Right kidney (tissue), 1 donor: Measurements from ENCODE around the gene SLC30A5.
"Not testable (repeated sequence)": the region's sequence is repeated elsewhere in the genome, so short reads cannot be mapped to it uniquely, and the experiment has no call there.

ENCODE experiments used
- DNase-seq: peaks from one replicate; pipeline ENCODE4 v3.0.0-alpha.2; 2016

Gene SLC30A5

DNA sequence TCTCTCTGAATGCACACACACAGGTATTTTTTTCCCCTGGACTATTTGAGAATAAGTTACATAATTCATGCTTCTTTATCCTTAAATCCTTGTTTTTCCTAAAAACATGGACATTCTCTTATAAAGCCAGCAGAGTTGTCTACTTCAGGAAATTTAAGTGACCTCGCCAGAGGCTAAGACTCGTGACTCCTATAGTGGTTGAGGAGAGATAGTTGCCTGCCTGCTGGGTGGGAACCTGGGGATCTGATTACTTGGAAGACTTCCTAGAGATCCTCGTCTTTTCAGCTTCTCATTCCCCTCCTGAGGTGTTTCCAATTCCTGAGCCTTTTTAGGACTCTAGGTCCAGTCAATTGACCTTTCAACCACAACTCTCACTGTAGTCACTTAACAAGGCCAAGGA is 5.5 kb downstream of the SLC30A5 start:
- no peak for DNase-seq

- DNase-seq, result no peak
Observed at GRCh38 chr5:69103521-69103920, 9.7 kb downstream of the SLC30A5 start.

- no peak for DNase-seq
Observed at GRCh38 chr5:69105996-69106906, 12.4 kb downstream of the SLC30A5 start.

- DNase-seq, result not testable (repeated sequence)
Observed at GRCh38 chr5:69108367-69108766, 14.6 kb downstream of the SLC30A5 start.

GRCh38 chr5:69113851-69114250 is 20.0 kb downstream of the SLC30A5 start:
- DNase-seq, result no peak

GRCh38 chr5:69115526-69115925 is 21.7 kb downstream of the SLC30A5 start:
- no peak for DNase-seq

- DNase-seq, result no peak
Observed at GRCh38 chr5:69129413-69129812, 35.6 kb downstream of the SLC30A5 start.

DNA sequence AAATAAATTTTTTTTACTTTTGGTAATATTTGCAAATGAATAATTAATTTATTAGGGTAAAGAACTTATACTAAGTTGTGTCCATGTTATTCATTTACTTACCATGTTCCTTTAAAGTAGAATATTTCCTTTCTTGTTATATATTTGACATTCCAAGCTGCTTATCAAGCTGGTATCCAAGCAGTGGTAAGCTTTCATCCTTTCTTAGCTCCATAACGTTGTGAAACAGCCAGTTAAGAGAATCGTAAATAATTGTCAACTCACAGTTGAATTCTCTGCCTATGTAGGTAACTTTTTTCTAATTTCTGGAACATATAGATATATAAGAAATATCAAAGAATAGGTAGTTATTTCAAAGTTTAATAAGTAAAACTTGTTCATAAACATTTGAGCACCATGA is 36.4 kb downstream of the SLC30A5 start:
- DNase-seq, result no peak

DNA sequence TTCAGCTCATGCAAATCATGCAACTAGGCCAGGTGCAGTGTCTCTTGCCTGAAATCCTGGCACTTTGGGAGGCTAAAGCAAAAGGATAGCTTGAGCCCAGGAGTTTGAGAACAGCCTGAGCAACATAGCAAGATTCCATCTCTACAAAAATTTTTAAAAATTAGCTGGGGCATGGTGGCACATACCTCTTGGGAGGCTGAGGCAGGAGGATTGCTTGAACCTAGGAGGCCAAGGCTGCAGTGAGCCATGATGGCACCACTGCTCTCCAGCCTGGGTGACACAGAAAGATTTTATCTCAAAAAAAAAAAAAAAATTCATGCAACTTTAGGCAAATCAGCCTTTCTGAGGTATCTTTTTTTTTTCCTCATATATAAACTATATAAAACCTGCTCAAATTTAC is 37.5 kb downstream of the SLC30A5 start:
- DNase-seq, result no peak

GRCh38 chr5:69134126-69134525 is 40.3 kb downstream of the SLC30A5 start:
- no peak for DNase-seq

- no peak for DNase-seq
Observed at GRCh38 chr5:69136293-69136692, 42.5 kb downstream of the SLC30A5 start.

- DNase-seq, result not testable (repeated sequence)
Observed at GRCh38 chr5:69137208-69137607, 43.4 kb downstream of the SLC30A5 start.

- DNase-seq, result no peak
Observed at GRCh38 chr5:69137807-69138206, 44.0 kb downstream of the SLC30A5 start.

DNA sequence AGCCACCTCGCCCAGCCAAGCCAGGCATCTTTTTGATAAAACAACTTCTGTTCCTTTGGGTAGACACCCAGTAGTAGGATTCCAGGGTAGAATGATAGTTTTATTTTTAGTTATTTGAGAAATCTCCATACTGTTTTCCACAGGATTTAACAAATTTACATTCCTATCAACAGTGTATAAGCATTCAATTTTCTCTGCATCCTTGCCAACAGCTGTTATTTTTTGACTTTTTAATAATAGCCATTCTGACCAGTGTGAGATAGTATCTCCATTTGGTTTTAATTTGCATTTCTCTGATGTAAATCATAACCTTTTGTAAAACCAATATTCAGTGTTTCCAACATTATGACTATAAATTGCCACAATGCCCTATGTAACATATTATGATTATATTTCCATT is 45.0 kb downstream of the SLC30A5 start:
- DNase-seq, result no peak

GRCh38 chr5:69140239-69140638 is 46.4 kb downstream of the SLC30A5 start:
- not testable (repeated sequence) for DNase-seq

DNA sequence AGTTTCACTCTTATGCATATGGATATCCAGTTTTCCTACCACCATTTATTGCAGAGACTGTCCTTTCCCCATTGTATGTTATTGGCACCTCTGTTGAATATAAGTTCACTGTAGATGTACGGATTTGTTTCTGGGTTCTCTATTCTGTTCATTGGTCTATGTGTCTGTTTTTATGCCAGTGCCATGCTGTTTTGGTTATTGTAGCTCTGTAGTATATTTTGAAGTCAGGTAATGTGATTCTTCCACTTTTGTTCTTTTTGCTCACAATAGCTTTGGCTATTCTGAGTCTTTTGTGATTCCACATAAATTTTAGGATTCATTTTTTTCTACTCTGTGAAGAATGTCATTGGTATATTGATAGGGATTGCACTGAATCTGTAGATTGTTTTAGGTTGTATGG is 47.0 kb downstream of the SLC30A5 start:
- DNase-seq, result no peak

DNA sequence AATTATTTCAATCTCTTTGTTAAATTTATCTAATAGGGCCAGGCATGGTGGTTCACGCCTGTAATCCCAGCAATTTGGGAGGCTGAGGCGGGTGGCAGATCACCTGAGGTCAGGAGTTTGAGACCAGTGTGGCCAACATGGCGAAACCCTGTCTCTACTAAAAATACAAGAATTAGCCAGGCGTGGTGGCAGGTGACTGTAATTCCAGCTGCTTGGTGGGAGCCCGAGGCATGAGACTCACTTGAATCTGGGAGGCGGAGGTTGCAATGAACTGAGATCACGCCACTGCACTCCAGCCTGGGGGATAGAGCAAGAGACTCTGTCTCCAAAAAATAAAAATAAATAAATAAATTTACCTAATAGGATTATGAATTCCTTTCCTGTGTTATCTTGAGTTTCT is 54.8 kb downstream of the SLC30A5 start:
- not testable (repeated sequence) for DNase-seq

DNA sequence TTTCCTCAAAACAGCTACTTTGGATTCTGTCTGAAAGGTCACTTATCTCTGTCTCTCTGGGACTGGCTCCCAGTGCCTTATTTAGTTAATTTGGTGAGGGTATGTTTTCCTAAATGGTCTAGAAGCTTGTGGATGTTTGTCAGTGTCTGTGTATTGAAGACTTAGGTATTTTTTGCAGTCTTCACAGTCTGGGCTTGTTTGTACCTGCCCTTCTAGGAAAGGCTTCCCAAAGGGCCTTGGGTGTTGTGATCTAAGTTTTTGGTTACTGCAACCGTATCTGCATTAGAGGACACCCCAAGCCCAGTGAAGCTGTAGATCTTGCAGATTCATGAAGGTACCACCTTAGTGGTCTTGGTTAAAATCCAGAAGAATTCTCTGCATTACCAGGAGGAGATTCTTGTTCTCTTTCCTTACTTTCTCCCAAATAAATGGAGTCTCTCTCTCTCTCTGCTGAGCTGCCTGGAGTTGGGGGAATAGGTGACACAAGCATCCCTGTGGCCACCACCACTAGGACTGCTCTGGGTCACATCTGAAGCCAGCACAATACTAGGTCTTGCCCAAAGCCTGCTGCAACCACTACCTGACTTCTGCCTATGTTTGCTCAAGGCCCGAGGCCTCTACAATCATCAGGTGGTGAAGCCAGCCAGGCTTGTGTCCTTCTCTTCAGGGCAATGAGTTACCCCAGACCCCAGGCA is 55.3 kb downstream of the SLC30A5 start:
- DNase-seq, result no peak

- no peak for DNase-seq
Observed at GRCh38 chr5:69149676-69150010, 55.8 kb downstream of the SLC30A5 start.

DNA sequence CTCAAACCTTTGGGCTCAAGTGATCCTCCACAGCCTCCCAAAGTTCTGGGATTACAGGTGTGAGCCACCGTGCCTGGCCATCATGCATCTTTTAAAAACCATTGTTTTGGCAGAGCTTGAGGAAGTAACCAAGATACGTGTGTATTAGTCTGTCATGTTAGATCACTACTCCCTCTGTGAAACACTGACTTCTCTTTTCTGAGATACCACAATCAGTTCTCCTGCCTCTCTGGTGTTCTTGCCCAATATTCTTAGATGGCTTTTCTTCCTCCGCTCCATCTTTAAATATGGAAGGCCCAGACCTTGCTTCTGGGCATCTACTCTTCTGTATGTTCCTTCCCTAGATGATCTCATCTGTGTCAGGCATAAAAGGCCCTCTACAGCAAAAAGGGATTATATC is 58.9 kb downstream of the SLC30A5 start:
- DNase-seq, result no peak

DNA sequence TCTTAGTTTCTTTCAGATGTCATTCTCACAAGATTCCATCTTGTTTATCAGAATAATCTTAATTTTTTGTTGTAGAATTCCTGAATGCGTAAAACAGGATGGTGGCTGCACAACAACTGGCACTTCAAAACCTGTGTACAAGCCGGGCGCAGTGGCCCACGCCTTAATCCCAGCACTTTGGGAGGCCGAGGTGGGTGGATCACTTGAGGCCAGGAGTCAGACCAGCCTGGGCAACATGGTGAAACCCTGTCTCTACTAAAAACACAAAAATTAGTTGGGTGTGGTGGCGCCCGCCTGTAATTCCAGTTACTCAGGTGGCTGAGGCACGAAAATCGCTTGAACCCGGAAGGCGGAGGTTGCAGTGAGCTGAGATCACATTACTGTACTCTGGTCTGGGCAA is 62.6 kb downstream of the SLC30A5 start:
- DNase-seq, result no peak

DNA sequence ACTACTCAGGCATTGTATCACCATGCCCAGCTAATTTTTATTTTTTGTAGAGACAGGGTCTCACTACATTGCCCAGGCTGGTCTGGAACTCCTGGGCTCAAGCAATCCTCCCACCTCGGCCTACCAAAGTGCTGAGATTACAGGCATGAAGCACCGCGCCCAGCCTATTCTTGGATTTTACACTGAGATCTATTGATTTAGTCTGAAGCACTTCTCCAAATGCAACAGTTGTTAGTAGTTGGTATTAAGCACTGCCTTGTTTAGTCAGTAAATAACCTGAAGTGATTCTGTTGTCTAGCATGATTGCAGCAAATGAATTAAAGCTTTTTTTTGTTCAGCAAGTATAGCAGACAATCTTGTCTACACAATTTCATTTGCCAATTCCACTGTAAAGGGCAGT is 64.2 kb downstream of the SLC30A5 start:
- no peak for DNase-seq

DNA sequence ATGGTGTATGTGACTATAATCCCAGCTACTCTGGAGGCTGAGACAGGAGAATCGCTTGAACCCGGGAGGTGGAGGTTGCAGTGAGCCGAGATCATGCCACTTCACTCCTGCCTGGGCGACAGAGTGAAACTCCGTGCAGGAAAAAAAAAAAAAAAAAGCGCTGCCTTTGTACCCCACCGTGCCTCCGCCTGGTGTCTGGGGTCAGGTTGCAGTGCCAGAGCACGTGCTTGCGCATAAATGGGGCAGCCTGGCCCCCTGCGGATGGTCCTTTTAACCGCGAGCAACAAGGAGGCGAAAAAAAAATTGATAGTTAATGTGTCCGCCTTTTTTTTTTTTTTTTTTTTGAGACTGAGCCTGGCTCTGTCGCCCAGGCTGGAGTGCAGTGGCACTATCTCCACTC is 66.8 kb downstream of the SLC30A5 start:
- no peak for DNase-seq
